Neural progenitor cell (in vitro differentiated cells): ENCODE measurements around the gene HGD.

Experiments
- EZH2 ChIP-seq: fragments of 200-600 bp; sonication (generic); IDR thresholded peaks from 2 replicates; pipeline ENCODE4 v1.6.1; 2017; ENCODE audit warnings: antibody characterized with exemption, mild to moderate bottlenecking, moderate library complexity
- EZH2phosphoT487 ChIP-seq: fragments of 200-600 bp; sonication (generic); IDR thresholded peaks from 2 replicates; pipeline ENCODE4 v1.6.1; 2017; ENCODE audit warnings: antibody characterized with exemption
- TF ChIP-seq, protein P1 (sequence below): fragments of 200-600 bp; sonication (generic); IDR thresholded peaks from 2 replicates; pipeline ENCODE4 v1.5.1; 2017; ENCODE audit warnings: antibody characterized with exemption, mild to moderate bottlenecking

DNA sequence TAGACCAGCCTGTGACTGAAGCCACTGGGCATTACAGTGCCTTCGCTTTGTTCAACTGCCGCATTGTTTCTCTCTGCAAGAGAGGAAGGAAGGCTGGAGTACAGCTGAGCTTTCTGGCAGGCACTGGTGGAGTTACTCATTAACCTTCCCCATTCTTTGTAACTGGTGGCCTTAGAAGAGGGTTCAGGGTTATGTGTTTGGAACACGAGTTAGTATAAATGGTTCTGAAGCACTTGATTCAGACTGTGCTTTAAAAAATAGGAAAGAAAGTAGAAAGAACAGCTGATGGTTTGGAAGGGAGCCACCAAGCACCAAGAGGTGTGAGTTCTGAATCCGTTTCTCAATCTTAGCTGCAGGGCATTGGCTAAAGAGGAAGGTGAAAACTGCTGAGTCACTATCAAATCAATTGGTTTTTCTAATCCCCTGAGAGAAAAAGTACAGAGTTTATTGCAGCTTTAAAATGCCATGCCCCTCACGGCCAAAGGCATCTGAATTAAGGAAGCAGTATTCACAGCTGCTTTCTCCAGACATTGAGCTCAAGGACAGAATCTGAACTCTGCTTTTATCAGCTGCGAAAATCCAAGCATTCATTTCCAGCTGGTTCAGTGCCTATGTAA is 3.6 kb downstream of the HGD start:
- no peak for TF ChIP-seq EZH2
- no peak for TF ChIP-seq EZH2phosphoT487
- TF ChIP-seq, protein P1, sequence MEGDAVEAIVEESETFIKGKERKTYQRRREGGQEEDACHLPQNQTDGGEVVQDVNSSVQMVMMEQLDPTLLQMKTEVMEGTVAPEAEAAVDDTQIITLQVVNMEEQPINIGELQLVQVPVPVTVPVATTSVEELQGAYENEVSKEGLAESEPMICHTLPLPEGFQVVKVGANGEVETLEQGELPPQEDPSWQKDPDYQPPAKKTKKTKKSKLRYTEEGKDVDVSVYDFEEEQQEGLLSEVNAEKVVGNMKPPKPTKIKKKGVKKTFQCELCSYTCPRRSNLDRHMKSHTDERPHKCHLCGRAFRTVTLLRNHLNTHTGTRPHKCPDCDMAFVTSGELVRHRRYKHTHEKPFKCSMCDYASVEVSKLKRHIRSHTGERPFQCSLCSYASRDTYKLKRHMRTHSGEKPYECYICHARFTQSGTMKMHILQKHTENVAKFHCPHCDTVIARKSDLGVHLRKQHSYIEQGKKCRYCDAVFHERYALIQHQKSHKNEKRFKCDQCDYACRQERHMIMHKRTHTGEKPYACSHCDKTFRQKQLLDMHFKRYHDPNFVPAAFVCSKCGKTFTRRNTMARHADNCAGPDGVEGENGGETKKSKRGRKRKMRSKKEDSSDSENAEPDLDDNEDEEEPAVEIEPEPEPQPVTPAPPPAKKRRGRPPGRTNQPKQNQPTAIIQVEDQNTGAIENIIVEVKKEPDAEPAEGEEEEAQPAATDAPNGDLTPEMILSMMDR, result no peak
